Retina (tissue), 1 donor: ENCODE data around the gene KCNJ5.
A peak's percentile ranks its signal among the peaks of the same experiment; 100 is the strongest.

Experiments used
- DNase-seq: peaks from one replicate; pipeline ENCODE4 v3.0.0-alpha.2; 2016

Gene KCNJ5

GRCh38 chr11:128897826-128898225, 6.7 kb downstream of the KCNJ5 start:
- no peak for DNase-seq

- no peak for DNase-seq
These were observed 7.6 kb downstream of the KCNJ5 start for GRCh38 chr11:128898580-128899344.

GRCh38 chr11:128900468-128900867, 9.3 kb downstream of the KCNJ5 start:
- DNase-seq = no peak

GRCh38 chr11:128901653-128902514, 10.7 kb downstream of the KCNJ5 start:
- DNase-seq = peak; percentile 73

GRCh38 chr11:128902515-128903066, 11.4 kb downstream of the KCNJ5 start:
- no peak for DNase-seq

- peak; percentile 57 for DNase-seq
These were observed 12.3 kb downstream of the KCNJ5 start for GRCh38 chr11:128903248-128904061.

GRCh38 chr11:128904303-128904655, 13.1 kb downstream of the KCNJ5 start:
- no peak for DNase-seq

GRCh38 chr11:128904656-128905344, 13.6 kb downstream of the KCNJ5 start:
- DNase-seq = peak; percentile 55

GRCh38 chr11:128905345-128906184, 14.4 kb downstream of the KCNJ5 start:
- DNase-seq = peak; percentile 64

- DNase-seq = no peak
These were observed 15.3 kb downstream of the KCNJ5 start for GRCh38 chr11:128906185-128907050.

- DNase-seq = no peak
These were observed 16.4 kb downstream of the KCNJ5 start for GRCh38 chr11:128907585-128907984.

- no peak for DNase-seq
These were observed 17.5 kb downstream of the KCNJ5 start for GRCh38 chr11:128908391-128909246.

- DNase-seq = no peak
These were observed 18.4 kb downstream of the KCNJ5 start for GRCh38 chr11:128909438-128910125.

- DNase-seq = no peak
These were observed 19.4 kb downstream of the KCNJ5 start for GRCh38 chr11:128910576-128910975.

GRCh38 chr11:128911239-128911638, 20.1 kb downstream of the KCNJ5 start:
- DNase-seq = no peak

- no peak for DNase-seq
These were observed 20.5 kb downstream of the KCNJ5 start for GRCh38 chr11:128911701-128912100.

GRCh38 chr11:128913806-128914205, 22.6 kb downstream of the KCNJ5 start:
- no peak for DNase-seq
